ENCODE data around the gene S100A3. TPM values are rescaled to one million over a fixed set of nuclear protein-coding genes. Genes with fewer than 3 reads are reported as not detected.

S100A3 gene
- total RNA-seq, 1 experiment from 2014 or later = 0.33 TPM

DNA sequence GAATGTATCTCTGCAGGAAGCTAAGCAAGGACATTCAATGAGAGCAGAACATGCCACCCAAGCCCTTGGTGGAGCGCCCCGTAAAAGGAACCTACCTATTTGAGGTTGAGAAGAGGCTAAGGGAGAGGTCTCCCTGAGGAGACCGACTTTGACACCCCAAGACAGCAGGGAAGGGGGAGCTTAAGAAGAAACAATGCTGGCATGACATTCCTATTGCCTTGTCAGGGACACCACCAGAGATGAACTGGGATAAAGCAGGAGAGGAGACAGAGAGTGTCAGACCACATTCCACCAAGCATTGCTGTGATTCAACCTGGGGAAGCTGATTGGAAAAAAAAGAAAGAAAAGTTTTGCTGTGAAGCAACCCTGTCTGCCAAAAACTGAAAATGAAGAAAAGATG is 29.9 kb upstream of the S100A3 start:
- peaks cover 18% of the 10 kb centered on the region for H3K4me1 Mint-ChIP-seq
- ATAC-seq (no peak), DNase-seq (ENCODE audit: low spot score) (no peak)
- POLR2A ChIA-PET = interaction anchor here (0.6 kb wide), 1 partner anchor 787 kb away, joined by 7 read pairs; no protein-coding TSS in a partner anchor
- H3K27ac Mint-ChIP-seq = no peak overlapping the region
- TF ChIP-seq GTF2I (CRISPR knock-in tag; conservative IDR thresholded peaks at IDR 0.05) = no peak
- TF ChIP-seq MYBL2 (CRISPR knock-in tag; IDR thresholded peaks at IDR 0.05) = no peak
- TF ChIP-seq OVOL2 (CRISPR knock-in tag; IDR thresholded peaks at IDR 0.05; ENCODE audit: borderline replicate concordance) = no peak
- TF ChIP-seq, protein P1, sequence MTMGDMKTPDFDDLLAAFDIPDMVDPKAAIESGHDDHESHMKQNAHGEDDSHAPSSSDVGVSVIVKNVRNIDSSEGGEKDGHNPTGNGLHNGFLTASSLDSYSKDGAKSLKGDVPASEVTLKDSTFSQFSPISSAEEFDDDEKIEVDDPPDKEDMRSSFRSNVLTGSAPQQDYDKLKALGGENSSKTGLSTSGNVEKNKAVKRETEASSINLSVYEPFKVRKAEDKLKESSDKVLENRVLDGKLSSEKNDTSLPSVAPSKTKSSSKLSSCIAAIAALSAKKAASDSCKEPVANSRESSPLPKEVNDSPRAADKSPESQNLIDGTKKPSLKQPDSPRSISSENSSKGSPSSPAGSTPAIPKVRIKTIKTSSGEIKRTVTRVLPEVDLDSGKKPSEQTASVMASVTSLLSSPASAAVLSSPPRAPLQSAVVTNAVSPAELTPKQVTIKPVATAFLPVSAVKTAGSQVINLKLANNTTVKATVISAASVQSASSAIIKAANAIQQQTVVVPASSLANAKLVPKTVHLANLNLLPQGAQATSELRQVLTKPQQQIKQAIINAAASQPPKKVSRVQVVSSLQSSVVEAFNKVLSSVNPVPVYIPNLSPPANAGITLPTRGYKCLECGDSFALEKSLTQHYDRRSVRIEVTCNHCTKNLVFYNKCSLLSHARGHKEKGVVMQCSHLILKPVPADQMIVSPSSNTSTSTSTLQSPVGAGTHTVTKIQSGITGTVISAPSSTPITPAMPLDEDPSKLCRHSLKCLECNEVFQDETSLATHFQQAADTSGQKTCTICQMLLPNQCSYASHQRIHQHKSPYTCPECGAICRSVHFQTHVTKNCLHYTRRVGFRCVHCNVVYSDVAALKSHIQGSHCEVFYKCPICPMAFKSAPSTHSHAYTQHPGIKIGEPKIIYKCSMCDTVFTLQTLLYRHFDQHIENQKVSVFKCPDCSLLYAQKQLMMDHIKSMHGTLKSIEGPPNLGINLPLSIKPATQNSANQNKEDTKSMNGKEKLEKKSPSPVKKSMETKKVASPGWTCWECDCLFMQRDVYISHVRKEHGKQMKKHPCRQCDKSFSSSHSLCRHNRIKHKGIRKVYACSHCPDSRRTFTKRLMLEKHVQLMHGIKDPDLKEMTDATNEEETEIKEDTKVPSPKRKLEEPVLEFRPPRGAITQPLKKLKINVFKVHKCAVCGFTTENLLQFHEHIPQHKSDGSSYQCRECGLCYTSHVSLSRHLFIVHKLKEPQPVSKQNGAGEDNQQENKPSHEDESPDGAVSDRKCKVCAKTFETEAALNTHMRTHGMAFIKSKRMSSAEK (CRISPR knock-in tag; IDR thresholded peaks at IDR 0.05; ENCODE audit: borderline replicate concordance) = no peak
- no peak for TF ChIP-seq NFE2L1 (CRISPR knock-in tag; IDR thresholded peaks at IDR 0.05)
- H3K36me3 Mint-ChIP-seq = peaks cover 3% of the 10 kb centered on the region; the same call in 1 of the 2 replicates
- H3K27me3 Mint-ChIP-seq (ENCODE audit: low read depth) = 0 out of 2 replicates have a peak, but pooled peaks cover 2% of the 10 kb centered on the region
- H3K9me3 Mint-ChIP-seq = no peaks in the 10 kb centered on the region
- H3K4me3 Mint-ChIP-seq = no peak overlapping the region
- CTCF ChIA-PET = interaction anchor here (1.2 to 2.4 kb wide), 3 partner anchors 11 to 48 kb away, joined by 5 to 9 read pairs (median 6); partner anchors contain the start of genes S100A13 and S100A16

DNA sequence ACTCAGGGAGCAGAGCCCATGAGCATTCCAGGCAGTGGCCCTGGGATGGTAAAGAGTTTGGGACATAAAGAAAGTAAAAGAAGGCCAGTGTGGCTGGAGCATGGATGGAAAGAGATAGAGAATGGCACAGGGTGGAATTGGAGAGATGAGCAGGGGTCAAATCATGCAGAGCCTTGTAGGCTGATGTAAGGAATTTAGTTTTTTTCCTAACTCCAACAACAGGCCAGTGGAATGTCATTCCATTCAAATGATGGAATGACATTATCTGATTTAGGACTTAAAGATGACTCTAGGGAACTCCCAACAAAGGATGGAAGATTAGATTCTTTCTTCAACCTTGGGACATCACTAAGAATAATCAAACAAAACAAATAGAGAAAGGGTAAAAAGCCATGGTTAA is 29.4 kb upstream of the S100A3 start:
- H3K4me1 Mint-ChIP-seq = peaks cover 16% of the 10 kb centered on the region
- ATAC-seq (no peak), DNase-seq (ENCODE audit: low spot score) (no peak)
- H3K36me3 Mint-ChIP-seq = peaks cover 3% of the 10 kb centered on the region; the same call in 1 of the 2 replicates
- H3K27me3 Mint-ChIP-seq (ENCODE audit: low read depth) = 0 out of 2 replicates have a peak, but pooled peaks cover 2% of the 10 kb centered on the region
- ChIA-PET POLR2A (no interaction called here), CTCF (interaction anchor here (1.2 to 2.4 kb wide), 5 partner anchors 10 to 84 kb away, joined by 5 to 9 read pairs (median 6); partner anchors contain the start of genes CHTOP, S100A13 and S100A16)
- no peak for TF ChIP-seq FOXJ3 (CRISPR knock-in tag; IDR thresholded peaks at IDR 0.05; ENCODE audit: borderline replicate concordance)
- no peak for TF ChIP-seq CBFB (CRISPR knock-in tag; IDR thresholded peaks at IDR 0.05; ENCODE audit: low read depth)
- no peak for TF ChIP-seq ETV6 (CRISPR knock-in tag; IDR thresholded peaks at IDR 0.05)
- TF ChIP-seq, protein P2, sequence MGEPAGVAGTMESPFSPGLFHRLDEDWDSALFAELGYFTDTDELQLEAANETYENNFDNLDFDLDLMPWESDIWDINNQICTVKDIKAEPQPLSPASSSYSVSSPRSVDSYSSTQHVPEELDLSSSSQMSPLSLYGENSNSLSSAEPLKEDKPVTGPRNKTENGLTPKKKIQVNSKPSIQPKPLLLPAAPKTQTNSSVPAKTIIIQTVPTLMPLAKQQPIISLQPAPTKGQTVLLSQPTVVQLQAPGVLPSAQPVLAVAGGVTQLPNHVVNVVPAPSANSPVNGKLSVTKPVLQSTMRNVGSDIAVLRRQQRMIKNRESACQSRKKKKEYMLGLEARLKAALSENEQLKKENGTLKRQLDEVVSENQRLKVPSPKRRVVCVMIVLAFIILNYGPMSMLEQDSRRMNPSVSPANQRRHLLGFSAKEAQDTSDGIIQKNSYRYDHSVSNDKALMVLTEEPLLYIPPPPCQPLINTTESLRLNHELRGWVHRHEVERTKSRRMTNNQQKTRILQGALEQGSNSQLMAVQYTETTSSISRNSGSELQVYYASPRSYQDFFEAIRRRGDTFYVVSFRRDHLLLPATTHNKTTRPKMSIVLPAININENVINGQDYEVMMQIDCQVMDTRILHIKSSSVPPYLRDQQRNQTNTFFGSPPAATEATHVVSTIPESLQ (CRISPR knock-in tag; IDR thresholded peaks at IDR 0.05) = no peak
- H3K27ac Mint-ChIP-seq = no peak overlapping the region
- H3K9me3 Mint-ChIP-seq = no peaks in the 10 kb centered on the region
- H3K4me3 Mint-ChIP-seq = no peak overlapping the region

DNA sequence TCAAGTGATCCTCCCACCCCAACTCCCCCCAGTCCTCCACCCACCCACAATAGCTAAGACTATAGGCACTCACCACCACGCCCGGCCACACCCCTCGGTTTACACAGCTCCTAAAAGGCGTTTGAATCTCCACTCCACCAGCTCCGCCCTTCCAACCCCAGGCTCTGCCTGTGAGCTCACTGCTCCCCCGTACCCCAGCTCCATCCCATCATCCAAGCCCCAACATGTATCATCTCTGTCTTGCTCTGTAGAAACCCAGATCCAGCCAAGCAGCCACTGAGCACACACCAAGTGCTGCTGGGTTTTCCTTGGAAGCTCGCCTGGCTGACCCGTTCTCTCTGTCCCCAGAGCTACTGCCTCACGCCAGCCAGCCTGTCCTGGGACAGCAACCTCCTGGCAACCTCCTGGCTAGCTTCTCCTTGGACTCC is 28.6 kb upstream of the S100A3 start:
- H3K4me3 Mint-ChIP-seq = no peak overlapping the region
- no peaks in the 10 kb centered on the region for H3K9me3 Mint-ChIP-seq
- H3K27ac Mint-ChIP-seq = no peak overlapping the region
- ChIA-PET POLR2A (interaction anchor here (0.8 to 1.1 kb wide), 2 partner anchors 21 to 57 kb away, joined by 3 to 4 read pairs; no protein-coding TSS in a partner anchor), CTCF (interaction anchor here (0.6 to 2.7 kb wide), 10 partner anchors 9 to 83 kb away, joined by 3 to 30 read pairs (median 4); partner anchors contain the start of genes CHTOP, S100A1, S100A13 and S100A14)
- no peak for DNase-seq (ENCODE audit: low spot score)
- 0 out of 2 replicates have a peak, but pooled peaks cover 2% of the 10 kb centered on the region for H3K27me3 Mint-ChIP-seq (ENCODE audit: low read depth)
- peaks cover 16% of the 10 kb centered on the region for H3K4me1 Mint-ChIP-seq
- no peak for ATAC-seq
- peaks cover 3% of the 10 kb centered on the region; the same call in 1 of the 2 replicates for H3K36me3 Mint-ChIP-seq
- TF ChIP-seq, protein P1 (CRISPR knock-in tag; IDR thresholded peaks at IDR 0.05; ENCODE audit: borderline replicate concordance) = no peak
- TF ChIP-seq, protein P3, sequence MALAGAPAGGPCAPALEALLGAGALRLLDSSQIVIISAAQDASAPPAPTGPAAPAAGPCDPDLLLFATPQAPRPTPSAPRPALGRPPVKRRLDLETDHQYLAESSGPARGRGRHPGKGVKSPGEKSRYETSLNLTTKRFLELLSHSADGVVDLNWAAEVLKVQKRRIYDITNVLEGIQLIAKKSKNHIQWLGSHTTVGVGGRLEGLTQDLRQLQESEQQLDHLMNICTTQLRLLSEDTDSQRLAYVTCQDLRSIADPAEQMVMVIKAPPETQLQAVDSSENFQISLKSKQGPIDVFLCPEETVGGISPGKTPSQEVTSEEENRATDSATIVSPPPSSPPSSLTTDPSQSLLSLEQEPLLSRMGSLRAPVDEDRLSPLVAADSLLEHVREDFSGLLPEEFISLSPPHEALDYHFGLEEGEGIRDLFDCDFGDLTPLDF (CRISPR knock-in tag; IDR thresholded peaks at IDR 0.05) = no peak
- no peak for TF ChIP-seq TP53 (CRISPR knock-in tag; IDR thresholded peaks at IDR 0.05)
- TF ChIP-seq, protein P4, sequence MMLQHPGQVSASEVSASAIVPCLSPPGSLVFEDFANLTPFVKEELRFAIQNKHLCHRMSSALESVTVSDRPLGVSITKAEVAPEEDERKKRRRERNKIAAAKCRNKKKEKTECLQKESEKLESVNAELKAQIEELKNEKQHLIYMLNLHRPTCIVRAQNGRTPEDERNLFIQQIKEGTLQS (CRISPR knock-in tag; conservative IDR thresholded peaks at IDR 0.05) = no peak
- no peak for TF ChIP-seq MYBL2 (CRISPR knock-in tag; IDR thresholded peaks at IDR 0.05)
- no peak for TF ChIP-seq JUN (CRISPR knock-in tag; IDR thresholded peaks at IDR 0.05)
- TF ChIP-seq SMAD4 (CRISPR knock-in tag; IDR thresholded peaks at IDR 0.05) = no peak
- TF ChIP-seq EMX1 (CRISPR knock-in tag; IDR thresholded peaks at IDR 0.05) = no peak
- TF ChIP-seq ZNF121 (CRISPR knock-in tag; IDR thresholded peaks at IDR 0.05) = no peak
- TF ChIP-seq OVOL2 (CRISPR knock-in tag; IDR thresholded peaks at IDR 0.05; ENCODE audit: borderline replicate concordance) = no peak
- TF ChIP-seq ZNF232 (CRISPR knock-in tag; IDR thresholded peaks at IDR 0.05) = no peak
- TF ChIP-seq, protein P5, sequence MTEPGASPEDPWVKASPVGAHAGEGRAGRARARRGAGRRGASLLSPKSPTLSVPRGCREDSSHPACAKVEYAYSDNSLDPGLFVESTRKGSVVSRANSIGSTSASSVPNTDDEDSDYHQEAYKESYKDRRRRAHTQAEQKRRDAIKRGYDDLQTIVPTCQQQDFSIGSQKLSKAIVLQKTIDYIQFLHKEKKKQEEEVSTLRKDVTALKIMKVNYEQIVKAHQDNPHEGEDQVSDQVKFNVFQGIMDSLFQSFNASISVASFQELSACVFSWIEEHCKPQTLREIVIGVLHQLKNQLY (CRISPR knock-in tag; IDR thresholded peaks at IDR 0.05) = no peak
- TF ChIP-seq MXD4 (CRISPR knock-in tag; IDR thresholded peaks at IDR 0.05; ENCODE audit: borderline replicate concordance) = no peak
